ENCODE measurements around the gene AFAP1. TPM values are rescaled to one million over a fixed set of nuclear protein-coding genes. Genes with fewer than 3 reads are reported as not detected.
A peak's percentile ranks its signal among the peaks of the same experiment; 100 is the strongest.
"Not testable (repeated sequence)": the region's sequence is repeated elsewhere in the genome, so short reads cannot be mapped to it uniquely, and the experiment has no call there.

Gene AFAP1
- total RNA-seq, 1 experiment from 2014 or later = 23.6 TPM

GRCh38 chr4:7943688-7944087, 4.0 kb upstream of the AFAP1 start:
- DNase-seq (ENCODE audit: low spot score); ATAC-seq; H3K4me3 Mint-ChIP-seq; H3K27ac Mint-ChIP-seq; H3K27me3 Mint-ChIP-seq (ENCODE audit: low read depth); POLR2A ChIA-PET; H3K9me3 Mint-ChIP-seq; H3K36me3 Mint-ChIP-seq: not testable (repeated sequence)
- H3K4me1 Mint-ChIP-seq = peaks cover 19% of the 10 kb centered on the region
- CTCF ChIA-PET = interaction anchor here (1.1 kb wide), 1 partner anchor 67 kb away, joined by 3 read pairs; no protein-coding TSS in a partner anchor
- peak; percentile 96 for TF ChIP-seq HMGA2 (CRISPR knock-in tag; IDR thresholded peaks at IDR 0.05)

DNA sequence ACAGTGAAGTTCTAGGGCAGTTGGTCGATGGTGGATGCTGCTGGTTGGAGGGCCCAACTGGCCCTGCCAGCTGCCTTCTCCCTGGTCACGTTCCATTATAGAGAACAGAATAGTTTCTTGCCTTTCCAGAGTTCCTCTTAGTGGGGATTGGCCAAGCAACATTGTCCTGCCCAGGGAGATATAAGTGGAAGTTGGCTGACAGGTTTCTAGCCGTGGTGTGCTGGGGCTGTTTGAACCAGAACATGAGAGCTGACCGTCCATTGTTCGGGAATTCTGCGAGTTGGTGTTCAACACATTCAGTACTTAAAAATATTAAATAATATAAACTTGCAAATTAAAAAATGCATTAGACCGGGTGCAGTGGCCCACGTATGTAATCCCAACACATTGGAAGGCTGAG, 3.5 kb upstream of the AFAP1 start:
- CTCF ChIA-PET = interaction anchor here (0.6 to 1.6 kb wide), 3 partner anchors 44 to 121 kb away, joined by 3 read pairs; no protein-coding TSS in a partner anchor
- ATAC-seq = no peak

DNA sequence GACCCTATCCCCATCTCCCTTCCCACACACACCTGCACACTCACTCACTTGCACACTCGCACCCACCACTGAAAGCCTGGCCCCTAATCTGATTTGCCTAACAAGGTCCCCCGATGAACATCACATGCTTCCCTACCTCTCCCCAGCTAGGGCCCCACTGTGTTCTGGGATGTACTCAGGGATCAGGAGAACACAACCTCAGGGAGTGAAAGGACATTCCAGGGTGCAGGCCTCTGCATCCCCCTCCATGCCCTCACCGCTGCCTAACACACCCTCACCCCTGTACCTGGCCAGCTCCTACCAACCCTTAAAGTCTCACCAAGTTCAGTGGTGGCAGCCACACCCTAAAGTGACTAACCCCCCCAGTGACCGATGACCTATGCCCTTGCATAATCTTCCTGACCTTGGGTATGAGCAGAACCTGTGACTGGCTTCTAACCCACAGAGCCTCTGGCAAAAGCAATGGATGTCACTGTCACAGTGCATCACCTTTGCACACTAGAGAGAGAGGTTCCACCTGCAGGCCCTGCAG, 2.4 kb upstream of the AFAP1 start:
- Mint-ChIP-seq H3K4me1 (peaks cover 32% of the 10 kb centered on the region), H3K27me3 (ENCODE audit: low read depth) (peaks cover 5% of the 10 kb centered on the region), H3K36me3 (no peaks in the 10 kb centered on the region), H3K27ac (0 out of 2 replicates have a peak overlapping the region, but pooled peaks have one; percentile 27), H3K9me3 (no peaks in the 10 kb centered on the region), H3K4me3 (no peak overlapping the region)
- ChIA-PET POLR2A (no interaction called here), CTCF (interaction anchor here (1.6 kb wide), 1 partner anchor 45 kb away, joined by 3 read pairs; no protein-coding TSS in a partner anchor)
- TF ChIP-seq HMGA2 (CRISPR knock-in tag; IDR thresholded peaks at IDR 0.05) = no peak
- TF ChIP-seq ZNF671 (CRISPR knock-in tag; IDR thresholded peaks at IDR 0.05) = no peak
- TF ChIP-seq KAT7 (CRISPR knock-in tag; IDR thresholded peaks at IDR 0.05; ENCODE audit: borderline replicate concordance) = no peak
- no peak for TF ChIP-seq ZNF416 (CRISPR knock-in tag; IDR thresholded peaks at IDR 0.05)
- no peak for TF ChIP-seq CREM (CRISPR knock-in tag; IDR thresholded peaks at IDR 0.05)
- TF ChIP-seq RELA (CRISPR knock-in tag; IDR thresholded peaks at IDR 0.05; ENCODE audit: borderline replicate concordance) = no peak
- TF ChIP-seq ZNF219 (CRISPR knock-in tag; IDR thresholded peaks at IDR 0.05; ENCODE audit: borderline replicate concordance) = no peak
- TF ChIP-seq RORB (CRISPR knock-in tag; IDR thresholded peaks at IDR 0.05) = no peak
- no peak for TF ChIP-seq NR3C1 (CRISPR knock-in tag; conservative IDR thresholded peaks at IDR 0.05; ENCODE audit: low read depth)
- no peak for TF ChIP-seq ESRRA (CRISPR knock-in tag; IDR thresholded peaks at IDR 0.05; ENCODE audit: borderline replicate concordance)
- TF ChIP-seq, protein P1, sequence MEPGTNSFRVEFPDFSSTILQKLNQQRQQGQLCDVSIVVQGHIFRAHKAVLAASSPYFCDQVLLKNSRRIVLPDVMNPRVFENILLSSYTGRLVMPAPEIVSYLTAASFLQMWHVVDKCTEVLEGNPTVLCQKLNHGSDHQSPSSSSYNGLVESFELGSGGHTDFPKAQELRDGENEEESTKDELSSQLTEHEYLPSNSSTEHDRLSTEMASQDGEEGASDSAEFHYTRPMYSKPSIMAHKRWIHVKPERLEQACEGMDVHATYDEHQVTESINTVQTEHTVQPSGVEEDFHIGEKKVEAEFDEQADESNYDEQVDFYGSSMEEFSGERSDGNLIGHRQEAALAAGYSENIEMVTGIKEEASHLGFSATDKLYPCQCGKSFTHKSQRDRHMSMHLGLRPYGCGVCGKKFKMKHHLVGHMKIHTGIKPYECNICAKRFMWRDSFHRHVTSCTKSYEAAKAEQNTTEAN (CRISPR knock-in tag; IDR thresholded peaks at IDR 0.05) = no peak
- no peak for TF ChIP-seq TEAD1 (CRISPR knock-in tag; IDR thresholded peaks at IDR 0.05)
- TF ChIP-seq, protein P2, sequence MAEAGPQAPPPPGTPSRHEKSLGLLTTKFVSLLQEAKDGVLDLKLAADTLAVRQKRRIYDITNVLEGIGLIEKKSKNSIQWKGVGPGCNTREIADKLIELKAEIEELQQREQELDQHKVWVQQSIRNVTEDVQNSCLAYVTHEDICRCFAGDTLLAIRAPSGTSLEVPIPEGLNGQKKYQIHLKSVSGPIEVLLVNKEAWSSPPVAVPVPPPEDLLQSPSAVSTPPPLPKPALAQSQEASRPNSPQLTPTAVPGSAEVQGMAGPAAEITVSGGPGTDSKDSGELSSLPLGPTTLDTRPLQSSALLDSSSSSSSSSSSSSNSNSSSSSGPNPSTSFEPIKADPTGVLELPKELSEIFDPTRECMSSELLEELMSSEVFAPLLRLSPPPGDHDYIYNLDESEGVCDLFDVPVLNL (CRISPR knock-in tag; IDR thresholded peaks at IDR 0.05; ENCODE audit: borderline replicate concordance, low read depth) = no peak
- no peak for TF ChIP-seq SMAD3 (CRISPR knock-in tag; IDR thresholded peaks at IDR 0.05; ENCODE audit: borderline replicate concordance)
- TF ChIP-seq GTF2I (CRISPR knock-in tag; conservative IDR thresholded peaks at IDR 0.05) = no peak
- TF ChIP-seq SP1 (CRISPR knock-in tag; conservative IDR thresholded peaks at IDR 0.05) = no peak
- TF ChIP-seq, protein P3, sequence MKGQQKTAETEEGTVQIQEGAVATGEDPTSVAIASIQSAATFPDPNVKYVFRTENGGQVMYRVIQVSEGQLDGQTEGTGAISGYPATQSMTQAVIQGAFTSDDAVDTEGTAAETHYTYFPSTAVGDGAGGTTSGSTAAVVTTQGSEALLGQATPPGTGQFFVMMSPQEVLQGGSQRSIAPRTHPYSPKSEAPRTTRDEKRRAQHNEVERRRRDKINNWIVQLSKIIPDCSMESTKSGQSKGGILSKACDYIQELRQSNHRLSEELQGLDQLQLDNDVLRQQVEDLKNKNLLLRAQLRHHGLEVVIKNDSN (CRISPR knock-in tag; IDR thresholded peaks at IDR 0.05) = no peak
- no peak for TF ChIP-seq CTCF (IDR thresholded peaks at IDR 0.05)
- DNase-seq (ENCODE audit: low spot score) (no peak), ATAC-seq (no peak)

More for the DNA sequence above, 3.5 kb upstream of the AFAP1 start:
- H3K36me3 Mint-ChIP-seq = no peaks in the 10 kb centered on the region
- POLR2A ChIA-PET = no interaction called here
- H3K27ac Mint-ChIP-seq = no peak overlapping the region
- peaks cover 5% of the 10 kb centered on the region for H3K27me3 Mint-ChIP-seq (ENCODE audit: low read depth)
- H3K4me1 Mint-ChIP-seq = peaks cover 23% of the 10 kb centered on the region
- DNase-seq (ENCODE audit: low spot score) = no peak
- no peak overlapping the region for H3K4me3 Mint-ChIP-seq
- TF ChIP-seq, protein P4, sequence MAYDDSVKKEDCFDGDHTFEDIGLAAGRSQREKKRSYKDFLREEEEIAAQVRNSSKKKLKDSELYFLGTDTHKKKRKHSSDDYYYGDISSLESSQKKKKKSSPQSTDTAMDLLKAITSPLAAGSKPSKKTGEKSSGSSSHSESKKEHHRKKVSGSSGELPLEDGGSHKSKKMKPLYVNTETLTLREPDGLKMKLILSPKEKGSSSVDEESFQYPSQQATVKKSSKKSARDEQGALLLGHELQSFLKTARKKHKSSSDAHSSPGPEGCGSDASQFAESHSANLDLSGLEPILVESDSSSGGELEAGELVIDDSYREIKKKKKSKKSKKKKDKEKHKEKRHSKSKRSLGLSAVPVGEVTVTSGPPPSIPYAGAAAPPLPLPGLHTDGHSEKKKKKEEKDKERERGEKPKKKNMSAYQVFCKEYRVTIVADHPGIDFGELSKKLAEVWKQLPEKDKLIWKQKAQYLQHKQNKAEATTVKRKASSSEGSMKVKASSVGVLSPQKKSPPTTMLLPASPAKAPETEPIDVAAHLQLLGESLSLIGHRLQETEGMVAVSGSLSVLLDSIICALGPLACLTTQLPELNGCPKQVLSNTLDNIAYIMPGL (CRISPR knock-in tag; IDR thresholded peaks at IDR 0.05) = no peak
- TF ChIP-seq GRHL2 (CRISPR knock-in tag; IDR thresholded peaks at IDR 0.05; ENCODE audit: insufficient replicate concordance, severe bottlenecking) = no peak
- TF ChIP-seq ESRRA (CRISPR knock-in tag; IDR thresholded peaks at IDR 0.05; ENCODE audit: borderline replicate concordance) = no peak
- no peak for TF ChIP-seq MXD4 (CRISPR knock-in tag; IDR thresholded peaks at IDR 0.05; ENCODE audit: borderline replicate concordance)
- TF ChIP-seq NR3C1 (CRISPR knock-in tag; conservative IDR thresholded peaks at IDR 0.05; ENCODE audit: low read depth) = no peak
- no peak for TF ChIP-seq ELF4 (CRISPR knock-in tag; IDR thresholded peaks at IDR 0.05; ENCODE audit: low read depth)
- TF ChIP-seq, protein P5, sequence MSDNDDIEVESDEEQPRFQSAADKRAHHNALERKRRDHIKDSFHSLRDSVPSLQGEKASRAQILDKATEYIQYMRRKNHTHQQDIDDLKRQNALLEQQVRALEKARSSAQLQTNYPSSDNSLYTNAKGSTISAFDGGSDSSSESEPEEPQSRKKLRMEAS (CRISPR knock-in tag; IDR thresholded peaks at IDR 0.05) = no peak
- no peak for TF ChIP-seq FOXJ3 (CRISPR knock-in tag; IDR thresholded peaks at IDR 0.05; ENCODE audit: borderline replicate concordance)
- TF ChIP-seq ZNF416 (CRISPR knock-in tag; IDR thresholded peaks at IDR 0.05) = no peak
- TF ChIP-seq SMAD4 (CRISPR knock-in tag; IDR thresholded peaks at IDR 0.05) = no peak
- no peaks in the 10 kb centered on the region for H3K9me3 Mint-ChIP-seq
